ENCODE data around the gene CTTNBP2.

Gene CTTNBP2

DNA sequence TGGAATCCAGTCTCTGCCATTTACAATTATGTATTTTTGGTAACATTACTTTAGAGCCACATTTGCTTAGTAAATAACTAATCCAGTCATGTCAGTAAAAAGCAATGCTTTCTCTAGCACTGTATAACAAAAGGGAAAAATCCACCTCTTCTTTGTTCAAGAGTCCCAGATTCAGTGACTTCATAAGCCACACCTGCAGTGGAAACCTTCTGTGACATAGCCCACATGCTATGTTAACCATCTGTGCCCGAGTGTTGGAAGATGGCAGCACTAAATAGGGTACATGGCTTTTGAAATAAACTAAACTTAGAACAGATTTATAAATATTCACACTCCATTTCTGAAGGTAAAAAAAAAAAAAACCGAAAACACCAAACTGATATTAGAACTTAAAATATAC, 83.0 kb downstream of the CTTNBP2 start:
- H3K36me3 ChIP-seq = no peaks in the 10 kb centered on the region
- H4K20me1 ChIP-seq = no peaks in the 10 kb centered on the region
- H3K4me3 ChIP-seq = no peak overlapping the region
- no peak for TF ChIP-seq Cebpa-rat (IDR thresholded peaks at IDR 0.05)
- no peaks in the 10 kb centered on the region for H3K27me3 ChIP-seq
- peaks cover 0 to 9% (median 3%) of the 10 kb centered on the region in 11 experiments; a peak in 6 of 22 replicates for H3K9me3 ChIP-seq (replicated peaks in 1 of 11)
- H3K4me1 ChIP-seq = peaks cover 5 to 63% (median 31%) of the 10 kb centered on the region in 10 experiments; a peak in 19 of 20 replicates
- peak overlapping the region in 4 of 11 experiments; percentile 5 to 86 (median 6); a peak in 3 of 22 replicates for H3K27ac ChIP-seq
- H3K4me2 ChIP-seq = peak overlapping the region in 4 of 11 experiments; percentile 11 to 75 (median 64); a peak in 5 of 22 replicates
- no peak overlapping the region for H3K9ac ChIP-seq

DNA sequence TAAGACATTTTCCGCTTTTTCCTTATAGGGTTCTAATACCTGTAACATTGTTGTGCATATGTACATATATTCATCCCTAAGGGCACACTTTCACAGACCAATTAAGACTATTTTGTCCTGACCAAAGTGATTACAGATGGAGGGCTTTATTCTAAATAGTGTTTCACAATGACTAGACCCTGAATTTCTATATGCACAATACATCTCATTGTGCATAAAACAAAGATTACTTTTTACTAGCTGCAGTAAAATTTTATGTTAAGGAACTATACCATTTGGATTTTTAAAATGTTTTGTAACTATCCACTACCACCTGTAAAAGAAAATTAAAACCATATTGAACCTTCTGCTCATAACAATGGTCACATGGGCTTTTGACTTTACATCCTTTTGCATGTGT, 87.8 kb downstream of the CTTNBP2 start:
- Histone ChIP-seq H3K27me3 (no peaks in the 10 kb centered on the region), H3K4me3 (no peak overlapping the region), H3K9ac (no peak overlapping the region), H3K36me3 (no peaks in the 10 kb centered on the region), H3K27ac (no peak overlapping the region), H3K4me1 (peaks cover 0 to 39% (median 3%) of the 10 kb centered on the region in 10 experiments; a peak in 9 of 20 replicates), H4K20me1 (no peaks in the 10 kb centered on the region), H3K9me3 (replicated peaks in 1 of 11) (peaks cover 0 to 9% (median 0%) of the 10 kb centered on the region in 11 experiments; a peak in 3 of 22 replicates), H3K4me2 (no peak overlapping the region)
- TF ChIP-seq Cebpa-rat (IDR thresholded peaks at IDR 0.05) = no peak

GRCh38 chr7:117784315-117784714, 88.9 kb downstream of the CTTNBP2 start:
- Histone ChIP-seq H3K27ac (no peak overlapping the region), H3K4me2 (no peak overlapping the region), H3K9ac (no peak overlapping the region), H3K9me3 (replicated peaks in 1 of 11) (peaks cover 0 to 9% (median 0%) of the 10 kb centered on the region in 11 experiments; a peak in 3 of 22 replicates), H3K4me3 (no peak overlapping the region), H4K20me1 (no peaks in the 10 kb centered on the region), H3K36me3 (no peaks in the 10 kb centered on the region), H3K27me3 (no peaks in the 10 kb centered on the region), H3K4me1 (peaks cover 0 to 37% (median 3%) of the 10 kb centered on the region in 10 experiments; a peak in 9 of 20 replicates)
- no peak for TF ChIP-seq Cebpa-rat (IDR thresholded peaks at IDR 0.05)

- no peak overlapping the region for H3K27ac ChIP-seq
- peaks cover 0 to 37% (median 3%) of the 10 kb centered on the region in 10 experiments; a peak in 9 of 20 replicates for H3K4me1 ChIP-seq
- H3K9me3 ChIP-seq (replicated peaks in 1 of 11) = peaks cover 0 to 9% (median 0%) of the 10 kb centered on the region in 11 experiments; a peak in 3 of 22 replicates
- H3K4me2 ChIP-seq = no peak overlapping the region
- H3K27me3 ChIP-seq = no peaks in the 10 kb centered on the region
- H3K9ac ChIP-seq = no peak overlapping the region
- no peak overlapping the region for H3K4me3 ChIP-seq
- no peaks in the 10 kb centered on the region for H4K20me1 ChIP-seq
- no peak for TF ChIP-seq Cebpa-rat (IDR thresholded peaks at IDR 0.05)
- H3K36me3 ChIP-seq = no peaks in the 10 kb centered on the region
Measured at GRCh38 chr7:117782761-117783160, 90.5 kb downstream of the CTTNBP2 start.

GRCh38 chr7:117781707-117782106, 91.5 kb downstream of the CTTNBP2 start:
- Histone ChIP-seq H3K27me3 (no peaks in the 10 kb centered on the region), H3K4me3 (no peak overlapping the region), H3K36me3 (no peaks in the 10 kb centered on the region), H3K9me3 (replicated peaks in 1 of 11) (peaks cover 0 to under 1% (median 0%) of the 10 kb centered on the region in 11 experiments; a peak in 1 of 22 replicates), H3K9ac (no peak overlapping the region), H3K27ac (peak overlapping the region in 3 of 11 experiments; percentile 59 to 69 (median 67); a peak in 6 of 22 replicates), H4K20me1 (no peaks in the 10 kb centered on the region), H3K4me1 (peaks cover 0 to 48% (median 3%) of the 10 kb centered on the region in 10 experiments; a peak in 10 of 20 replicates), H3K4me2 (peak overlapping the region in 4 of 11 experiments; percentile 63 to 72 (median 67); a peak in 7 of 22 replicates)
- TF ChIP-seq Cebpa-rat (IDR thresholded peaks at IDR 0.05) = no peak

GRCh38 chr7:117780832-117781231, 92.4 kb downstream of the CTTNBP2 start:
- Histone ChIP-seq H3K27ac (peak overlapping the region in 6 of 11 experiments; percentile 4 to 69 (median 58); a peak in 10 of 22 replicates), H4K20me1 (no peaks in the 10 kb centered on the region), H3K4me1 (peaks cover 0 to 57% (median 9%) of the 10 kb centered on the region in 10 experiments; a peak in 10 of 20 replicates), H3K9me3 (replicated peaks in 1 of 11) (no peaks in the 10 kb centered on the region), H3K4me2 (peak overlapping the region in 5 of 11 experiments; percentile 49 to 72 (median 64); a peak in 10 of 22 replicates), H3K36me3 (no peaks in the 10 kb centered on the region), H3K4me3 (no peak overlapping the region), H3K27me3 (no peaks in the 10 kb centered on the region), H3K9ac (peak overlapping the region in 4 of 11 experiments; percentile 20 to 66 (median 37); a peak in 4 of 22 replicates)
- TF ChIP-seq Cebpa-rat (IDR thresholded peaks at IDR 0.05) = no peak

DNA sequence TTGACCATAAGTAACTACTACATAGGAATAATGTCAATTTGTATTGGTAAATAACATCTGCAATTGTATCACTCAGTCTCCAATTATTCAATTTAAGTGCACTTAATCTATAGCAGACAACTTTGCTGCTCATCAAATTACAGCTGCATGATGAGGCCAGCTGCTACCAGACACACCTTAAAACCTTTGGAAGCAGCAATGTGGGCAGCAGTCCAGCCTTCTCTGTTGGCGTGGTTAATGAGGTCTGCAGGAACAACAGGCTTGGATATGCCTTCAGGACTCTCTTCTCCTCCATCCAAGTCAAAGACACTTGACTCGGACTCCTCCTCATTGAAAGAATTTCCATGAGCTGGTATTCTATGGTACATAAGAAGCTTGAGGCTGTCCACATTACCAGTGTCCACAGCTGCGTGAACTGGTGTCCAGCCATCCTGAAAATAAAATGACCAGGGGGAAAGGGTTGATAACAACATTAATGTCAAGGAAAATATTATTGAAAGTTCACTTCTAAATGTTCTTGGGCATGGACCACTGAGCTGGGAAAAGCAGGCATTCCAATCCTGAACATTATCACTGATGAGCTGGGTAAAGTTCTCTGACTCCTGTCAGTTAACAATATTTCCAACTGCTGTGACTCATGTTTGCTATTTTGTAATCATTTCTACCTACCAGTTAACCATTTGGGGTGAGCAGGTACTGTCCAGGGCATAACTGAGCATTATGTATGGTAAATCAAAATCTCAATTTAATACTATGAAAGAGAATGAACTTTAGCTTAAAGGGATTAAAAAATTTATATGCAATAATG, 95.7 kb downstream of the CTTNBP2 start:
- H3K9ac ChIP-seq = no peak overlapping the region
- H3K27ac ChIP-seq = peak overlapping the region in 2 of 11 experiments; percentile 42 to 90; a peak in 2 of 22 replicates
- H4K20me1 ChIP-seq = no peaks in the 10 kb centered on the region
- H3K27me3 ChIP-seq = no peaks in the 10 kb centered on the region
- no peak overlapping the region for H3K4me3 ChIP-seq
- TF ChIP-seq Cebpa-rat (IDR thresholded peaks at IDR 0.05) = no peak
- no peaks in the 10 kb centered on the region for H3K9me3 ChIP-seq (replicated peaks in 1 of 11)
- H3K4me2 ChIP-seq = peak overlapping the region in 3 of 11 experiments; percentile 36 to 88 (median 78); a peak in 5 of 22 replicates
- peaks cover 0 to 87% (median 30%) of the 10 kb centered on the region in 10 experiments; a peak in 13 of 20 replicates for H3K4me1 ChIP-seq
- no peaks in the 10 kb centered on the region for H3K36me3 ChIP-seq

DNA sequence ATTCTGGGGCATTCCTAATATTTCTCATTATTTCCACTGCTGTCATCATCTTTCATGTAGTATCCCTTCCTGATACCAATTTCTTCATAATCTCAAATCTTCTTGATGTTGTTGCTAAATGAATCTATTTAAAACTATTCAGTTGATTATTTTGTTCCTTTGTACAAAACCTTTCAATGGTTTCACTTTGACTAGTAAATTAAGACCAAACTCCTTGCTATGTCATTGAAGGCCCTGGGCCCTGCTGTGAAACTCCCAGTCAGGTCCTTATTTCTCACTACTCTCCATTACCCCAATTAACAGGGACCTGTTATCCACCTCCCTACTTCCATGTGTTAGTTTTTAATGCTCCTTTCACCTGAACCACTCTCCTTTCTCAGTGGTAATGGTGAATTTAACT, 97.0 kb downstream of the CTTNBP2 start:
- Histone ChIP-seq H3K9ac (peak overlapping the region in 4 of 11 experiments; percentile 15 to 30 (median 24); a peak in 4 of 22 replicates), H3K4me2 (peak overlapping the region in 7 of 11 experiments; percentile 3 to 88 (median 62); a peak in 11 of 22 replicates), H3K4me1 (peaks cover 0 to 92% (median 29%) of the 10 kb centered on the region in 10 experiments; a peak in 13 of 20 replicates), H3K9me3 (replicated peaks in 1 of 11) (no peaks in the 10 kb centered on the region), H3K27me3 (no peaks in the 10 kb centered on the region), H3K4me3 (no peak overlapping the region), H4K20me1 (no peaks in the 10 kb centered on the region), H3K27ac (peak overlapping the region in 7 of 11 experiments; percentile 15 to 93 (median 74); a peak in 12 of 22 replicates), H3K36me3 (no peaks in the 10 kb centered on the region)
- TF ChIP-seq Cebpa-rat (IDR thresholded peaks at IDR 0.05) = no peak

GRCh38 chr7:117775801-117776200, 97.4 kb downstream of the CTTNBP2 start:
- Histone ChIP-seq H4K20me1 (no peaks in the 10 kb centered on the region), H3K27me3 (no peaks in the 10 kb centered on the region), H3K4me1 (peaks cover 0 to 92% (median 27%) of the 10 kb centered on the region in 10 experiments; a peak in 13 of 20 replicates), H3K4me2 (peak overlapping the region in 7 of 11 experiments; percentile 3 to 88 (median 62); a peak in 11 of 22 replicates), H3K27ac (peak overlapping the region in 7 of 11 experiments; percentile 28 to 93 (median 89); a peak in 12 of 22 replicates), H3K36me3 (no peaks in the 10 kb centered on the region), H3K4me3 (no peak overlapping the region), H3K9ac (peak overlapping the region in 3 of 11 experiments; percentile 22 to 30 (median 28); a peak in 4 of 22 replicates), H3K9me3 (replicated peaks in 1 of 11) (no peaks in the 10 kb centered on the region)
- TF ChIP-seq Cebpa-rat (IDR thresholded peaks at IDR 0.05) = 0 out of 22 replicates have a peak, but pooled peaks of 1 of the 11 experiments have one; percentile 14

All from BLaER1 treated with 17β-estradiol and CSF1 and Interleukin-3, amounts not matched to agents 10 nM and 100 nM (cell line).